ENCODE measurements around the gene IL17B. TPM values are rescaled to one million over a fixed set of nuclear protein-coding genes. Genes with fewer than 3 reads are reported as not detected.

IL17B gene
- total RNA-seq, 1 experiment from 2014 or later = not detected

GRCh38 chr5:149428032-149428431, 48.9 kb upstream of the IL17B start:
- Histone ChIP-seq H2AFZ (ENCODE audit: low read length) (no peak overlapping the region), H3K14ac (ENCODE audit: insufficient read depth, low read length) (no peak overlapping the region), H2BK12ac (ENCODE audit: insufficient read length, low read depth, low read length) (no peak overlapping the region), H3K23me2 (ENCODE audit: insufficient read length, low read depth, low read length, poor library complexity, severe bottlenecking) (no peaks in the 10 kb centered on the region), H2BK15ac (ENCODE audit: low read depth, low read length) (no peak overlapping the region), H2BK20ac (ENCODE audit: low read depth, low read length, poor library complexity, severe bottlenecking) (no peak overlapping the region), H2BK5ac (ENCODE audit: insufficient read length, low read length) (no peak overlapping the region), H3K56ac (ENCODE audit: insufficient read length, low read depth, low read length) (no peak overlapping the region), H3K27ac (ENCODE audit: insufficient read length, low read depth, low read length) (no peak overlapping the region), H3K9me3 (ENCODE audit: control insufficient read depth, low read depth, low read length) (no peaks in the 10 kb centered on the region), H3K18ac (ENCODE audit: insufficient read length, low read depth, low read length) (no peak overlapping the region), H3K4me1 (ENCODE audit: insufficient read depth, low read length) (peaks cover 7% of the 10 kb centered on the region; the same call in 1 of the 2 replicates), H4K5ac (ENCODE audit: insufficient read length, low read depth, low read length) (no peak overlapping the region), H4K8ac (replicated peaks; ENCODE audit: insufficient read length, low read depth, low read length) (no peak overlapping the region), H3K4me2 (ENCODE audit: insufficient read depth, insufficient read length, low read length) (no peak overlapping the region), H2BK120ac (ENCODE audit: low read depth, low read length, poor library complexity, severe bottlenecking) (no peak overlapping the region), H4K20me1 (ENCODE audit: control insufficient read depth, insufficient read depth, insufficient read length) (no peaks in the 10 kb centered on the region), H3K79me2 (ENCODE audit: insufficient read depth, low read length) (no peaks in the 10 kb centered on the region), H3T11ph (ENCODE audit: low read length) (no peak overlapping the region), H3K23ac (ENCODE audit: insufficient read length, low read depth, low read length) (no peak overlapping the region), H3K9ac (ENCODE audit: extremely low read depth, insufficient read length, low read length) (no peak overlapping the region), H4K91ac (ENCODE audit: insufficient read length, low read depth, low read length) (no peak overlapping the region), H3K79me1 (ENCODE audit: insufficient read depth, low read depth, low read length, poor library complexity, severe bottlenecking) (no peaks in the 10 kb centered on the region), H3K4ac (ENCODE audit: low read depth, low read length) (no peak overlapping the region), H2AK5ac (ENCODE audit: insufficient read length, low read length) (no peak overlapping the region), H3K27me3 (ENCODE audit: insufficient read depth, low read length) (no peaks in the 10 kb centered on the region)
- TF ChIP-seq CTCF (conservative IDR thresholded peaks at IDR 0.05) = no peak
- Mint-ChIP-seq H3K9me3 (no peaks in the 10 kb centered on the region; a peak in 1 of 5 replicates), H3K36me3 (ENCODE audit: insufficient read depth in 1 of 3, low read depth in 3 of 3) (no peaks in the 10 kb centered on the region), H3K4me1 (peaks cover 34 to 48% of the 10 kb centered on the region in 2 experiments), H3K27ac (no peak overlapping the region), H3K4me3 (no peak overlapping the region), H3K27me3 (ENCODE audit: low read depth) (no peaks in the 10 kb centered on the region)
- DNase-seq = no peak
- WGBS (ENCODE audit: extremely low coverage, insufficient read length, low lambda C conversion rate) = no CpG with 5 or more reads among the region's 5 CpGs

All from H9 (cell line).